ENCODE results near the gene IDI2.
A peak's percentile ranks its signal among the peaks of the same experiment; 100 is the strongest.

The IDI2 gene

DNA sequence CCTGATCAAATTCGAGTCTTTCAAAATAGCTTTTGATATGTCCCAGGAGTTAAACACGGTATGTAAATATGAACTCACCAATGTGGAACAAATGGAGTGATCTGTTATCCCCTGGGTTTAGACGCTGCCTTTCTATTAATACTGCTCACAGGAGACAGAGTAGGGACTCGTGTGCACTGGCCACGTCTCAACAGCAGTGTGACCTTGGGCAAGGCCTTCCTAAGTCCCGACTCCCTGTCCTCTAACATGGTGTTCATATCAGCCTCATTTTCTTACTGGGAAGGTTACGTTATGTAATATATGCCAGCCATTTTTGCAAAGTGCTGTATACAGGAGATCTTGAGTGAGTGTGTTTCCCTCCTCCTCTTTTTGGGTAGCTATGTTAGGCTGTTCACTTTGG, 32.4 kb upstream of the IDI2 start:
- peaks cover 100% of the 10 kb centered on the region for H3K79me2 ChIP-seq (ENCODE audit: control insufficient read depth, low read length)
- no peaks in the 10 kb centered on the region for H3K27me3 ChIP-seq (ENCODE audit: control insufficient read depth, low read length)
- peak overlapping the region; percentile 78 for H3K4me2 ChIP-seq (ENCODE audit: low read length)
- H4K20me1 ChIP-seq (ENCODE audit: control insufficient read depth, insufficient read depth, low read depth, low read length): peaks cover 32% of the 10 kb centered on the region
- H3K9me2 ChIP-seq (replicated peaks; ENCODE audit: control insufficient read depth, low read length): no peaks in the 10 kb centered on the region
- peaks cover 70% of the 10 kb centered on the region for H3K36me3 ChIP-seq (ENCODE audit: control insufficient read depth, low read length)
- TF ChIP-seq EZH2phosphoT487 (IDR thresholded peaks at IDR 0.05; ENCODE audit: borderline replicate concordance, low read length): no peak
- TF ChIP-seq, protein P1, sequence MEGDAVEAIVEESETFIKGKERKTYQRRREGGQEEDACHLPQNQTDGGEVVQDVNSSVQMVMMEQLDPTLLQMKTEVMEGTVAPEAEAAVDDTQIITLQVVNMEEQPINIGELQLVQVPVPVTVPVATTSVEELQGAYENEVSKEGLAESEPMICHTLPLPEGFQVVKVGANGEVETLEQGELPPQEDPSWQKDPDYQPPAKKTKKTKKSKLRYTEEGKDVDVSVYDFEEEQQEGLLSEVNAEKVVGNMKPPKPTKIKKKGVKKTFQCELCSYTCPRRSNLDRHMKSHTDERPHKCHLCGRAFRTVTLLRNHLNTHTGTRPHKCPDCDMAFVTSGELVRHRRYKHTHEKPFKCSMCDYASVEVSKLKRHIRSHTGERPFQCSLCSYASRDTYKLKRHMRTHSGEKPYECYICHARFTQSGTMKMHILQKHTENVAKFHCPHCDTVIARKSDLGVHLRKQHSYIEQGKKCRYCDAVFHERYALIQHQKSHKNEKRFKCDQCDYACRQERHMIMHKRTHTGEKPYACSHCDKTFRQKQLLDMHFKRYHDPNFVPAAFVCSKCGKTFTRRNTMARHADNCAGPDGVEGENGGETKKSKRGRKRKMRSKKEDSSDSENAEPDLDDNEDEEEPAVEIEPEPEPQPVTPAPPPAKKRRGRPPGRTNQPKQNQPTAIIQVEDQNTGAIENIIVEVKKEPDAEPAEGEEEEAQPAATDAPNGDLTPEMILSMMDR (IDR thresholded peaks at IDR 0.05; ENCODE audit: low read depth, low read length, poor library complexity, severe bottlenecking): no peak
- peak overlapping the region; percentile 96 for H3K4me3 ChIP-seq (ENCODE audit: low read length)
- H3K4me1 ChIP-seq (ENCODE audit: control insufficient read depth, low read length): peaks cover 48% of the 10 kb centered on the region
- peaks cover 7% of the 10 kb centered on the region; the same call in 1 of the 2 replicates for H3F3A ChIP-seq (ENCODE audit: control insufficient read depth, insufficient read depth)
- no peaks in the 10 kb centered on the region for H3K9me3 ChIP-seq (ENCODE audit: control insufficient read depth, insufficient read depth, low read length)
- 0 out of 2 replicates have a peak overlapping the region, but pooled peaks have one; percentile 81 for H3K27ac ChIP-seq (ENCODE audit: low read depth, low read length)

DNA sequence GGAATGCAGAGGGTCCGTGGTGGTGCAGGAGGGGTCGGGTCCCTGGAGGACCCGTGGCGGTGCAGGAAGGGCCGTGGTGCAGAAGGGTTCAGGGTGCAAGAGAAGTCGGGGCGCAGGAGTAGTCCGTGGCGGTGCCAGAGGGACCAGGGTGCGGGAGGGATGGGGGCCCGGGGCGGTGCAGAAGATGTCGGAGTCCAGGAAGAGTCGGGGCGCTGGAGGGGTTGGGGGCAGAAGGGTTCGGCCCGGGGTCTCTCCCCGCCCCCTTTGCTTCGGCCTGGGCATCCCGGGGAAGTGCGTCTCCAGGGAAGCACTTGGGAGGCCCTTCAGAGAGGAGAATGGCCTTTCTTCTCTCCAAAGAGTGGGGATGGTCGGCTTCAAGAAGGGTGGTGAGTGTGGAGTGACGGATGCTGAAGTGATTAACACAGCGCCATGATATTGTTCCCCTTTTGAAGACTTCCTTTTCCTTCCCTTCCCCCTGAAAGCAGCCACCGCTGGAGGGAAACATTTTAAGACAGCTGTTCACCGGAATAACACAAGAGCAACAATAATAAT, 31.5 kb upstream of the IDI2 start:
- peak overlapping the region; percentile 78 for H3K4me2 ChIP-seq (ENCODE audit: low read length)
- H3F3A ChIP-seq (ENCODE audit: control insufficient read depth, insufficient read depth): peaks cover 10% of the 10 kb centered on the region; the same call in 1 of the 2 replicates
- peaks cover 100% of the 10 kb centered on the region for H3K79me2 ChIP-seq (ENCODE audit: control insufficient read depth, low read length)
- peaks cover 76% of the 10 kb centered on the region for H3K36me3 ChIP-seq (ENCODE audit: control insufficient read depth, low read length)
- no peaks in the 10 kb centered on the region for H3K9me2 ChIP-seq (replicated peaks; ENCODE audit: control insufficient read depth, low read length)
- H3K27me3 ChIP-seq (ENCODE audit: control insufficient read depth, low read length): no peaks in the 10 kb centered on the region
- H3K27ac ChIP-seq (ENCODE audit: low read depth, low read length): peak overlapping the region; percentile 81
- no peaks in the 10 kb centered on the region for H3K9me3 ChIP-seq (ENCODE audit: control insufficient read depth, insufficient read depth, low read length)
- peak overlapping the region; percentile 96 for H3K4me3 ChIP-seq (ENCODE audit: low read length)
- TF ChIP-seq, protein P1 (IDR thresholded peaks at IDR 0.05; ENCODE audit: low read depth, low read length, poor library complexity, severe bottlenecking): no peak
- no peak for TF ChIP-seq EZH2phosphoT487 (IDR thresholded peaks at IDR 0.05; ENCODE audit: borderline replicate concordance, low read length)
- peaks cover 56% of the 10 kb centered on the region for H3K4me1 ChIP-seq (ENCODE audit: control insufficient read depth, low read length)
- H4K20me1 ChIP-seq (ENCODE audit: control insufficient read depth, insufficient read depth, low read depth, low read length): peaks cover 32% of the 10 kb centered on the region

DNA sequence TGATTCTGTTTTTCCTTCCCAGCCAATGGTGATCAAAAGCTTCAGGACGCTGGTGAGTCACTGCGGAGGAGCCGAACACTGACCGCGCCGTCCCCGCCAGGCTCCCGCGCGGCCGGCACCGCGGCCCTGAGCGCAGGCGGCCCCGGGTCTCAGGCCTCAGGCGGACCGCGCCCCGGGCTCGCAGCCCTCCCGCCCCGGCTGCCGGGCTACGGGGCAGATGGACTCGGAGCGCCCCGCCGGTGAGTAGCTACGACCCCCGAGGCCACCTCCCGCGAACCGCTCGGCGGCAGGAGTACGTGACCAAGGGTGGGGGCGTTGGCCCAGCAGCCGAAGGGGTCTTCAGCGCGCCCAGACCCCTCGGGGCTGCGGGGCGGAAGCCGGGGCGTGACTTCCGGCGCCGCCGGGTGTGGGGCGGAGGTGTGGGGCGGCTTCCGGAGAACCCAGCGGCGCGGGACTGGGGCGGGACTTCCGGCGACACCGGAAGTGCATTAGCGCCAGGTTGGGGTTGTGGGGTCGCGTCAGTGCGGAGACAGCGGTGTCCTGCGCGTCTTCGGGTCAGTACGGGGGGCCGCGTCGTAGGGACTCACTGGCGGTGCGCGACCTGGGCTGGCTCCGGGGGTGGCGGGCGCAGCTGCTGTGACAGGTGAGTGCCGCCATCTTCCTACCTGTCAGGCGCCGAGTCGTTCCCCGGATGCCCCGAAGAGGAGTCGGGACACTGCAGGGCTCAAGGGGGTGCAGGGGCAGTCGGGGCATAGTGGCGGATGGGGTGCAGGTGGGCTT, 30.9 kb upstream of the IDI2 start, which contains the start of gene WDR37:
TSS of gene WDR37 (plus strand) at position 60 of the 780 bp plus-strand sequence. CDS start 15,771 bp downstream, outside the sequence.
- Histone ChIP-seq H4K20me1 (ENCODE audit: control insufficient read depth, insufficient read depth, low read depth, low read length) (peaks cover 32% of the 10 kb centered on the region), H3K36me3 (ENCODE audit: control insufficient read depth, low read length) (peaks cover 79% of the 10 kb centered on the region), H3K4me3 (ENCODE audit: low read length) (peak within 1 kb of the TSS; percentile 96), H3K4me2 (ENCODE audit: low read length) (peak within 1 kb of the TSS; percentile 78), H3K9me3 (ENCODE audit: control insufficient read depth, insufficient read depth, low read length) (no peaks in the 10 kb centered on the region), H3K27me3 (ENCODE audit: control insufficient read depth, low read length) (no peaks in the 10 kb centered on the region), H3K79me2 (ENCODE audit: control insufficient read depth, low read length) (peaks cover 100% of the 10 kb centered on the region), H3K4me1 (ENCODE audit: control insufficient read depth, low read length) (peaks cover 62% of the 10 kb centered on the region), H3F3A (ENCODE audit: control insufficient read depth, insufficient read depth) (peaks cover 12% of the 10 kb centered on the region; the same call in 1 of the 2 replicates), H3K27ac (ENCODE audit: low read depth, low read length) (peak within 1 kb of the TSS; percentile 81), H3K9me2 (replicated peaks; ENCODE audit: control insufficient read depth, low read length) (no peaks in the 10 kb centered on the region)
- no peak for TF ChIP-seq EZH2phosphoT487 (IDR thresholded peaks at IDR 0.05; ENCODE audit: borderline replicate concordance, low read length)
- TF ChIP-seq, protein P1 (IDR thresholded peaks at IDR 0.05; ENCODE audit: low read depth, low read length, poor library complexity, severe bottlenecking): no peak
